WTC11 (cell line): ENCODE data around the gene RAB11FIP3. TPM values are rescaled to one million over a fixed set of nuclear protein-coding genes. Genes with fewer than 3 reads are reported as not detected.
A peak's percentile ranks its signal among the peaks of the same experiment; 100 is the strongest.

Source experiments
- ARID4B ChIP-seq: sonication (generic); formaldehyde crosslinking; IDR thresholded peaks from 2 replicates; pipeline ENCODE4 v1.8.0; 2023; ENCODE audit warnings: missing genetic modification reagents, mild to moderate bottlenecking, borderline replicate concordance
- CREB1 ChIP-seq: sonication (generic); formaldehyde crosslinking; IDR thresholded peaks from 2 replicates; pipeline ENCODE4 v1.8.0; 2023; ENCODE audit warnings: mild to moderate bottlenecking, missing genetic modification reagents
- ELF4 ChIP-seq: sonication (generic); formaldehyde crosslinking; IDR thresholded peaks from 2 replicates; pipeline ENCODE4 v1.8.1; 2022; ENCODE audit warnings: low read depth, mild to moderate bottlenecking, moderate library complexity, missing genetic modification reagents
- HMGXB4 ChIP-seq: sonication (generic); formaldehyde crosslinking; IDR thresholded peaks from 2 replicates; pipeline ENCODE4 v1.8.1; 2023; ENCODE audit warnings: mild to moderate bottlenecking, moderate library complexity, missing genetic modification reagents
- IRF1 ChIP-seq: sonication (generic); formaldehyde crosslinking; IDR thresholded peaks from 2 replicates; pipeline ENCODE4 v1.8.0; 2023; ENCODE audit warnings: missing genetic modification reagents
- JAZF1 ChIP-seq: fragments of 250-450 bp; sonication (Bioruptor Pico); IDR thresholded peaks from 2 replicates; pipeline ENCODE4 v1.9.0; 2021; ENCODE audit warnings: moderate library complexity, mild to moderate bottlenecking, inconsistent platforms
- KAT7 ChIP-seq: sonication (generic); formaldehyde crosslinking; IDR thresholded peaks from 2 replicates; pipeline ENCODE4 v1.8.1; 2023; ENCODE audit warnings: missing genetic modification reagents, mild to moderate bottlenecking, borderline replicate concordance
- MAX ChIP-seq: sonication (generic); formaldehyde crosslinking; IDR thresholded peaks from 2 replicates; pipeline ENCODE4 v1.8.0; 2022; ENCODE audit warnings: mild to moderate bottlenecking, missing genetic modification reagents
- SP1 ChIP-seq: sonication (generic); formaldehyde crosslinking; conservative IDR thresholded peaks from 2 replicates; pipeline ENCODE4 v1.8.1; 2022; ENCODE audit warnings: missing genetic modification reagents
- USF1 ChIP-seq: sonication (generic); formaldehyde crosslinking; IDR thresholded peaks from 2 replicates; pipeline ENCODE4 v1.8.0; 2022; ENCODE audit warnings: mild to moderate bottlenecking, missing genetic modification reagents
- ZNF138 ChIP-seq: sonication (generic); formaldehyde crosslinking; conservative IDR thresholded peaks from 2 replicates; pipeline ENCODE4 v1.8.1; 2022; ENCODE audit warnings: mild to moderate bottlenecking, moderate library complexity, missing genetic modification reagents
- ZNF219 ChIP-seq: sonication (generic); formaldehyde crosslinking; IDR thresholded peaks from 2 replicates; pipeline ENCODE4 v1.8.0; 2023; ENCODE audit warnings: missing genetic modification reagents, mild to moderate bottlenecking, borderline replicate concordance
- ZNF532 ChIP-seq: fragments of 250-450 bp; sonication (Bioruptor Pico); IDR thresholded peaks from 2 replicates; pipeline ENCODE4 v1.9.0; 2021; ENCODE audit warnings: mild to moderate bottlenecking, borderline replicate concordance
- total RNA-seq: library from RNA; stranded (reverse); gene quantifications from 3 replicates; pipeline ENCODE4 v1.2.3, GENCODE V29; 2021

RAB11FIP3 gene
- total RNA-seq, 1 experiment from 2014 or later = 38.6 TPM

- TF ChIP-seq JAZF1 (CRISPR knock-in tag) (no peak), ARID4B (CRISPR knock-in tag) (peak; percentile 85), ELF4 (0 out of 2 replicates have a peak, but pooled peaks have one; percentile 48), ZNF138 (no peak), IRF1 (CRISPR knock-in tag) (0 out of 2 replicates have a peak, but pooled peaks have one; percentile 21), CREB1 (no peak), KAT7 (CRISPR knock-in tag) (peak; percentile 79), ZNF219 (0 out of 2 replicates have a peak, but pooled peaks have one; percentile 67), ZNF532 (CRISPR knock-in tag) (no peak), HMGXB4 (CRISPR knock-in tag) (peak; percentile 93; the same call in 1 of the 2 replicates), MAX (CRISPR knock-in tag) (peak; percentile 82), SP1 (peak; percentile 90), USF1 (CRISPR knock-in tag) (peak; percentile 60; the same call in 1 of the 2 replicates)
Observed at GRCh38 chr16:527015-527903, 101.8 kb downstream of the RAB11FIP3 start, which contains the start of gene CAPN15 (continued).
